ENCODE measurements around the gene OSBPL8.

DNA sequence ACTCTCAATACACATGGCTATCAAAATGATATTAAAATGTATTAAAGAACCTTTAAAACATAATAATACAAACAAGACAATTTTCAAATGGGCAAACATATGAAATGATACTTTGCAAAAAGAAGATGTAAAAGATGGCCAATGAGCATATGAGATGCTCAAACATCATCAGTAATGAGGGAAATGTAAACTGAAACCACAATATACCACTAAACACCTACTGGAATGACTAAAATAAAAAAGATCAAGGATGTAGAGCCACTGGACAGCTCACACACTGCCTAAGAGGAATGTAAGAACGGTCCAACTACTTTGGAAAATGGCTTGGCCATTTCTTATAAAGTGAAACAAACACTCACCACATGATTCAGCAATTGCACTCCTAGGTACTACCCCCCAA, 114.1 kb downstream of the OSBPL8 start:
- TF ChIP-seq, protein P1, sequence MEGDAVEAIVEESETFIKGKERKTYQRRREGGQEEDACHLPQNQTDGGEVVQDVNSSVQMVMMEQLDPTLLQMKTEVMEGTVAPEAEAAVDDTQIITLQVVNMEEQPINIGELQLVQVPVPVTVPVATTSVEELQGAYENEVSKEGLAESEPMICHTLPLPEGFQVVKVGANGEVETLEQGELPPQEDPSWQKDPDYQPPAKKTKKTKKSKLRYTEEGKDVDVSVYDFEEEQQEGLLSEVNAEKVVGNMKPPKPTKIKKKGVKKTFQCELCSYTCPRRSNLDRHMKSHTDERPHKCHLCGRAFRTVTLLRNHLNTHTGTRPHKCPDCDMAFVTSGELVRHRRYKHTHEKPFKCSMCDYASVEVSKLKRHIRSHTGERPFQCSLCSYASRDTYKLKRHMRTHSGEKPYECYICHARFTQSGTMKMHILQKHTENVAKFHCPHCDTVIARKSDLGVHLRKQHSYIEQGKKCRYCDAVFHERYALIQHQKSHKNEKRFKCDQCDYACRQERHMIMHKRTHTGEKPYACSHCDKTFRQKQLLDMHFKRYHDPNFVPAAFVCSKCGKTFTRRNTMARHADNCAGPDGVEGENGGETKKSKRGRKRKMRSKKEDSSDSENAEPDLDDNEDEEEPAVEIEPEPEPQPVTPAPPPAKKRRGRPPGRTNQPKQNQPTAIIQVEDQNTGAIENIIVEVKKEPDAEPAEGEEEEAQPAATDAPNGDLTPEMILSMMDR (IDR thresholded peaks at IDR 0.05) = no peak
- TF ChIP-seq POLR2A (IDR thresholded peaks at IDR 0.05) = no peak

All from adrenal gland (tissue), 5 donors.